ENCODE results near the gene HTR1E. TPM values are rescaled to one million over a fixed set of nuclear protein-coding genes. Genes with fewer than 3 reads are reported as not detected.

Gene HTR1E
- total and polyA plus RNA-seq, 2 of the 8 experiments (the other 6 are each of a cell fraction or from before 2014, with no cell fraction given) = 0.09 TPM; not detected in 1

DNA sequence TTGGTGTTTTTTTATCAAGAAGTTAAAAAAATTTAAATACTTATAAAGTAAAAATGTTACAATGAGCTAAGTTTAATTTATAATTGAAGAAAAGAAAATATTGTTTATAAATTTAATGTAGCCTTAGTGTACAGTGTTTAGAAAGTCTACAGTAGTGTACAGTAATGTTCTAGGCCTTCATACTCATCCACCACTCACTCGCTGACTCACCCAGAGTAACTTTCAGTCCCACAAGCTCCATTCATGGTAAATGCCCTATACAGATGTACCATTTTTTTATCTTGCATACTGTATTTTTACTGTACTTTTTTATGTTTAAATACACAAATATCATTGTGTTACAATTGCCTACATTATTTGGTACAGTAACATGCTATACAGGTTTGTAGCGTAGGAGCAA, 26.0 kb downstream of the HTR1E start:
- Histone ChIP-seq H3K18ac (ENCODE audit: extremely low read depth, low read length) (no peak overlapping the region), H3K4me2 (ENCODE audit: insufficient read depth in 1 of 2, low read depth in 2 of 2, low read length in 2 of 2) (no peak overlapping the region), H3K4me1 (replicated peaks in 1 of 4; ENCODE audit: control insufficient read depth in 3 of 4, insufficient read depth in 4 of 4, low read length in 3 of 4) (no peaks in the 10 kb centered on the region), H3K79me2 (ENCODE audit: control insufficient read depth in 1 of 2, insufficient read depth in 2 of 2, low read length in 2 of 2) (no peaks in the 10 kb centered on the region), H3K23me2 (ENCODE audit: low read depth, low read length) (no peaks in the 10 kb centered on the region), H4K8ac (ENCODE audit: extremely low read depth, insufficient read depth, low read length) (no peak overlapping the region), H3K9ac (replicated peaks in 1 of 4; ENCODE audit: extremely low read depth in 1 of 4, low read depth in 3 of 4, low read length in 3 of 4) (no peak overlapping the region), H3K9me3 (ENCODE audit: insufficient read depth in 2 of 2, low read depth in 1 of 2, low read length in 1 of 2) (no peaks in the 10 kb centered on the region), H2BK15ac (ENCODE audit: low read length) (no peak overlapping the region), H2AK5ac (ENCODE audit: low read depth, low read length) (no peak overlapping the region), H3K4ac (replicated peaks; ENCODE audit: insufficient read length, low read depth, low read length) (no peak overlapping the region), H4K20me1 (replicated peaks in 1 of 2; ENCODE audit: control insufficient read depth in 1 of 2, insufficient read depth in 2 of 2, low read length in 2 of 2) (no peaks in the 10 kb centered on the region), H3K36me3 (ENCODE audit: control insufficient read depth in 2 of 4, insufficient read depth in 4 of 4, low read length in 3 of 4) (no peaks in the 10 kb centered on the region), H2BK120ac (replicated peaks; ENCODE audit: low read depth, low read length) (no peak overlapping the region), H2BK5ac (ENCODE audit: low read depth, low read length) (no peak overlapping the region), H4K5ac (ENCODE audit: insufficient read length, low read depth, low read length) (no peak overlapping the region), H3K27ac (ENCODE audit: low read depth, low read length) (no peak overlapping the region), H3K14ac (ENCODE audit: insufficient read length) (no peak overlapping the region), H3K27me3 (replicated peaks in 1 of 4; ENCODE audit: control insufficient read depth in 3 of 4, extremely low read depth in 1 of 4, insufficient read depth in 3 of 4, low read length in 3 of 4) (peaks cover 0 to 1% (median 0%) of the 10 kb centered on the region in 4 experiments; a peak in 1 of 7 replicates), H4K91ac (replicated peaks; ENCODE audit: insufficient read length, low read length) (no peak overlapping the region), H3K4me3 (ENCODE audit: extremely low read depth in 1 of 4, insufficient read depth in 2 of 4, low read depth in 3 of 4, low read length in 4 of 4) (no peak overlapping the region), H2BK20ac (ENCODE audit: low read length) (no peak overlapping the region), H3K56ac (replicated peaks; ENCODE audit: insufficient read length, low read depth, low read length) (no peak overlapping the region), H3K79me1 (ENCODE audit: low read depth, low read length) (no peaks in the 10 kb centered on the region), H3K23ac (ENCODE audit: insufficient read length) (no peak overlapping the region), H2BK12ac (ENCODE audit: low read depth, low read length) (no peak overlapping the region), H2AFZ (ENCODE audit: low read length) (no peak overlapping the region)
- POLR2A ChIA-PET (ENCODE audit: partially characterized antibody) = no interaction called here
- FAIRE-seq (no peak), DNase-seq (ENCODE audit: low read depth in 1 of 2, low spot score in 2 of 2) (no peak)
- WGBS, 2 experiments (ENCODE audit: extremely low coverage in 1 of 2, insufficient coverage in 1 of 2, insufficient read length in 1 of 2, insufficient replicate concordance in 2 of 2, low coverage in 1 of 2, low lambda C conversion rate in 2 of 2, missing lambda C conversion rate in 1 of 2) = 92% methylated on average over 2 of the region's 2 CpGs; no CpG with 5 or more reads in 1 of the 2 experiments
- CTCF ChIA-PET (ENCODE audit: partially characterized antibody) = no interaction called here
- TF ChIP-seq, protein P1, sequence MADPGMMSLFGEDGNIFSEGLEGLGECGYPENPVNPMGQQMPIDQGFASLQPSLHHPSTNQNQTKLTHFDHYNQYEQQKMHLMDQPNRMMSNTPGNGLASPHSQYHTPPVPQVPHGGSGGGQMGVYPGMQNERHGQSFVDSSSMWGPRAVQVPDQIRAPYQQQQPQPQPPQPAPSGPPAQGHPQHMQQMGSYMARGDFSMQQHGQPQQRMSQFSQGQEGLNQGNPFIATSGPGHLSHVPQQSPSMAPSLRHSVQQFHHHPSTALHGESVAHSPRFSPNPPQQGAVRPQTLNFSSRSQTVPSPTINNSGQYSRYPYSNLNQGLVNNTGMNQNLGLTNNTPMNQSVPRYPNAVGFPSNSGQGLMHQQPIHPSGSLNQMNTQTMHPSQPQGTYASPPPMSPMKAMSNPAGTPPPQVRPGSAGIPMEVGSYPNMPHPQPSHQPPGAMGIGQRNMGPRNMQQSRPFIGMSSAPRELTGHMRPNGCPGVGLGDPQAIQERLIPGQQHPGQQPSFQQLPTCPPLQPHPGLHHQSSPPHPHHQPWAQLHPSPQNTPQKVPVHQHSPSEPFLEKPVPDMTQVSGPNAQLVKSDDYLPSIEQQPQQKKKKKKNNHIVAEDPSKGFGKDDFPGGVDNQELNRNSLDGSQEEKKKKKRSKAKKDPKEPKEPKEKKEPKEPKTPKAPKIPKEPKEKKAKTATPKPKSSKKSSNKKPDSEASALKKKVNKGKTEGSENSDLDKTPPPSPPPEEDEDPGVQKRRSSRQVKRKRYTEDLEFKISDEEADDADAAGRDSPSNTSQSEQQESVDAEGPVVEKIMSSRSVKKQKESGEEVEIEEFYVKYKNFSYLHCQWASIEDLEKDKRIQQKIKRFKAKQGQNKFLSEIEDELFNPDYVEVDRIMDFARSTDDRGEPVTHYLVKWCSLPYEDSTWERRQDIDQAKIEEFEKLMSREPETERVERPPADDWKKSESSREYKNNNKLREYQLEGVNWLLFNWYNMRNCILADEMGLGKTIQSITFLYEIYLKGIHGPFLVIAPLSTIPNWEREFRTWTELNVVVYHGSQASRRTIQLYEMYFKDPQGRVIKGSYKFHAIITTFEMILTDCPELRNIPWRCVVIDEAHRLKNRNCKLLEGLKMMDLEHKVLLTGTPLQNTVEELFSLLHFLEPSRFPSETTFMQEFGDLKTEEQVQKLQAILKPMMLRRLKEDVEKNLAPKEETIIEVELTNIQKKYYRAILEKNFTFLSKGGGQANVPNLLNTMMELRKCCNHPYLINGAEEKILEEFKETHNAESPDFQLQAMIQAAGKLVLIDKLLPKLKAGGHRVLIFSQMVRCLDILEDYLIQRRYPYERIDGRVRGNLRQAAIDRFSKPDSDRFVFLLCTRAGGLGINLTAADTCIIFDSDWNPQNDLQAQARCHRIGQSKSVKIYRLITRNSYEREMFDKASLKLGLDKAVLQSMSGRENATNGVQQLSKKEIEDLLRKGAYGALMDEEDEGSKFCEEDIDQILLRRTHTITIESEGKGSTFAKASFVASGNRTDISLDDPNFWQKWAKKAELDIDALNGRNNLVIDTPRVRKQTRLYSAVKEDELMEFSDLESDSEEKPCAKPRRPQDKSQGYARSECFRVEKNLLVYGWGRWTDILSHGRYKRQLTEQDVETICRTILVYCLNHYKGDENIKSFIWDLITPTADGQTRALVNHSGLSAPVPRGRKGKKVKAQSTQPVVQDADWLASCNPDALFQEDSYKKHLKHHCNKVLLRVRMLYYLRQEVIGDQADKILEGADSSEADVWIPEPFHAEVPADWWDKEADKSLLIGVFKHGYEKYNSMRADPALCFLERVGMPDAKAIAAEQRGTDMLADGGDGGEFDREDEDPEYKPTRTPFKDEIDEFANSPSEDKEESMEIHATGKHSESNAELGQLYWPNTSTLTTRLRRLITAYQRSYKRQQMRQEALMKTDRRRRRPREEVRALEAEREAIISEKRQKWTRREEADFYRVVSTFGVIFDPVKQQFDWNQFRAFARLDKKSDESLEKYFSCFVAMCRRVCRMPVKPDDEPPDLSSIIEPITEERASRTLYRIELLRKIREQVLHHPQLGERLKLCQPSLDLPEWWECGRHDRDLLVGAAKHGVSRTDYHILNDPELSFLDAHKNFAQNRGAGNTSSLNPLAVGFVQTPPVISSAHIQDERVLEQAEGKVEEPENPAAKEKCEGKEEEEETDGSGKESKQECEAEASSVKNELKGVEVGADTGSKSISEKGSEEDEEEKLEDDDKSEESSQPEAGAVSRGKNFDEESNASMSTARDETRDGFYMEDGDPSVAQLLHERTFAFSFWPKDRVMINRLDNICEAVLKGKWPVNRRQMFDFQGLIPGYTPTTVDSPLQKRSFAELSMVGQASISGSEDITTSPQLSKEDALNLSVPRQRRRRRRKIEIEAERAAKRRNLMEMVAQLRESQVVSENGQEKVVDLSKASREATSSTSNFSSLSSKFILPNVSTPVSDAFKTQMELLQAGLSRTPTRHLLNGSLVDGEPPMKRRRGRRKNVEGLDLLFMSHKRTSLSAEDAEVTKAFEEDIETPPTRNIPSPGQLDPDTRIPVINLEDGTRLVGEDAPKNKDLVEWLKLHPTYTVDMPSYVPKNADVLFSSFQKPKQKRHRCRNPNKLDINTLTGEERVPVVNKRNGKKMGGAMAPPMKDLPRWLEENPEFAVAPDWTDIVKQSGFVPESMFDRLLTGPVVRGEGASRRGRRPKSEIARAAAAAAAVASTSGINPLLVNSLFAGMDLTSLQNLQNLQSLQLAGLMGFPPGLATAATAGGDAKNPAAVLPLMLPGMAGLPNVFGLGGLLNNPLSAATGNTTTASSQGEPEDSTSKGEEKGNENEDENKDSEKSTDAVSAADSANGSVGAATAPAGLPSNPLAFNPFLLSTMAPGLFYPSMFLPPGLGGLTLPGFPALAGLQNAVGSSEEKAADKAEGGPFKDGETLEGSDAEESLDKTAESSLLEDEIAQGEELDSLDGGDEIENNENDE (IDR thresholded peaks at IDR 0.05; ENCODE audit: insufficient replicate concordance, low read length) = no peak
